HG03439 (cell line): ENCODE data around the gene INHBA.

Source experiments
- ATAC-seq: cut with Tn5 transposase; IDR thresholded peaks from one replicate; pipeline ENCODE4 v1.9.1; 2021; ENCODE audit warnings: mild to moderate bottlenecking, moderate library complexity; ENCODE audit not compliant: unreplicated experiment

Gene INHBA

GRCh38 chr7:41715000-41715399 is 12.1 kb upstream of the INHBA start:
- no peak for ATAC-seq

DNA sequence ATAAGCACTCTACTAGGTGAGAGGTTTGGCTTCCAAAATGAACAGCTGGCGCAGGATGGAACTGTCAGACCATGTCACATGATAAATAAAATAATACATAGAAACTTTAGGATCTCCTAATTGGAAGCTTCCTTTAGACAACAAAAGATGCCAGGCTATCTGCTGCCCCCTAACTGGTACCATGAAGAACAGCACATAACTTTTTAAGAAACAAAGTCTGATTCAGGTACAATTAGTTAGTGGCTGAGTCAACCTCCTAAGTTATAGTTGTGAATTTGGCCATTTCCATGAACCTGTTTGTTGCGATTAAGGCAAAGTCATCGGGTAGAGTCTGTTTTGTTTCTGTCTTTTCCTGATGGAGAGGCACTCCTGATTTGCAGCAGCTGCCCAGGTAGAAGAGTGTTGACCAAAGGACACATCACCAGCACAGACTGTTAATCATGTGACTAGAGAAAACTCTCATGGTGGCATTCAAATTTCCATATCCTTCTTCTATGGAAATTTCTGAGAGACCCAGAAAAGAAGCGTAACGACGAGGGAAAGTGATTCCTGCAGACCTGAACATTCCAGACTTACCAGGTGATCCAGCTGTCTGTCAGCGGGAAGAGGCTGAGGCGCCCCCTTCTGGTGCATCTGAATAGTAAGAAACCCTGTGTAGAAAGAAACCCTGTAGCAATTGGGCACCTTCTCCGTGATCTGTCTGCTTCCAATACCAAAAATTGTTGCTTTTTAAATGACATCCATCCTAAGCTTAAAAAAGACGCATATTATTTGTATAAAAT is 8.6 kb upstream of the INHBA start:
- ATAC-seq, result no peak

- no peak for ATAC-seq
Measured at GRCh38 chr7:41710838-41711237, 7.9 kb upstream of the INHBA start.

GRCh38 chr7:41709621-41710020 is 6.7 kb upstream of the INHBA start:
- ATAC-seq, result no peak

DNA sequence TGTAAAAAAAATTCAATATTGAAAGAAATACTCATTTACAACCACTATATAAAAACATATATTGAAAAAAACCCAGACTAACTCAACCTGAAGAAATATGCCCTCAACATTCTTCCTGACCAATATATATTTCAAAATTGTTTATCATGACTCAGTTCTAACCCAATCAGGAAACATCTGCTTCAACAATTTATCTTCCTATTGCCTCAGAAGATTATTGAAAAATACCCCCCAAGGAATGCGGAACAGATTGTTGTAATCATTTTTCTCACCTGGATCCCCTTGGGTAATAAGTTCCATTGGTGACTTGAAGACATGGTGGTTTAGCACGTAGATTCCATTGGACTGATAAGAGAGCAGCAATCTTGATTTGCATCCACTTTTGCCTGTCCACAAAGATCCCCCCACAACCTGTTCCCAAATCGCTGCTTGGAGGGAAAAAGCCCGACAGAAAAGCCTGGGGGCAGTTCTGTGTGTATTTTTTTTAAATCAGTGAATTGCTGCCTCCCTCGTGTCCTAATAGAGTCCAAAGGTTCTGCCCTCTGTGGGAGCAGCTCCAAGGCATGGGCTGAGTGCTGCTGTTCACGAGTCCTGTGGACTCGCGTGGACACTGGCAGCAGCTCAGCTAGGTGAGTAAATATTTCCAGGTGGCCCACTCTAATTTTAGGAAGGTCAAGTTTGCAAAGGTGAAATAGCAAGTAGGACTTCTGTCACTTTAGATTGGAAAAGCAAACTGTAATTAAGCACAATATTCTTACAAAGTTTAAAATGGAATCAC is 5.9 kb upstream of the INHBA start:
- no peak for ATAC-seq

DNA sequence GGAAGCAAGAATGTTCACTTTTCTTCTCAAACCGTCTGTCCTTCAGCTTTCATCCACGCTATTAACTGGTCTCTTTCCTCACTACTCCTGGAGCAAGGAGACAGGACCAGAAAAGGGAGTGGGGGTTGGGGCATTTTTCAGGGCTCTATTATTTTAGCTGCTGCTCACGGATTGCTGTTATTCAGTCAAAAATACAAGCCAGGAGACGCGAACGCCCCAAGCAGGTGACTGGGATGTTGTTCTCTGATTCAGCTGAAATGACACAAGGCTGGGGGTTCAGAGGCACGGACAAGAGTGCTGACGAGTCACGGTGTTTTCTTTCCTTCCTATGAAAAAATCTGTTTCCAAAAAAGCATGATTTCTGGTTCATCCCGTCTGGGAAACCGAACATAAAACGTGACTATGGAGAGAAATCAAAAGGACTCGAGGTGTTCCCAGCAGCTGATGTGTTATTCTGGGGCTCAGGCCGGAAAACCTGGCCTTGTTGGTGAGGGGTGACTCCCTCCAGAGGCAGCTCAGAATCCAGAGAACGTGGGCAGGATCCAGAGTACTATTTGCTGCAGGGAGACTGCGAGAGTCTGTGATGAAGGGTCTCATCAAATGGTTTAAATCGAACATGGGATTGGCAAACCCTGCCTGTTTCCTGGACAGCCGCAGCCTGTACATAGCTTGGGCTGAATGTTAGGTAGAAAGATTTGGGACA is 3.5 kb upstream of the INHBA start:
- no peak for ATAC-seq

DNA sequence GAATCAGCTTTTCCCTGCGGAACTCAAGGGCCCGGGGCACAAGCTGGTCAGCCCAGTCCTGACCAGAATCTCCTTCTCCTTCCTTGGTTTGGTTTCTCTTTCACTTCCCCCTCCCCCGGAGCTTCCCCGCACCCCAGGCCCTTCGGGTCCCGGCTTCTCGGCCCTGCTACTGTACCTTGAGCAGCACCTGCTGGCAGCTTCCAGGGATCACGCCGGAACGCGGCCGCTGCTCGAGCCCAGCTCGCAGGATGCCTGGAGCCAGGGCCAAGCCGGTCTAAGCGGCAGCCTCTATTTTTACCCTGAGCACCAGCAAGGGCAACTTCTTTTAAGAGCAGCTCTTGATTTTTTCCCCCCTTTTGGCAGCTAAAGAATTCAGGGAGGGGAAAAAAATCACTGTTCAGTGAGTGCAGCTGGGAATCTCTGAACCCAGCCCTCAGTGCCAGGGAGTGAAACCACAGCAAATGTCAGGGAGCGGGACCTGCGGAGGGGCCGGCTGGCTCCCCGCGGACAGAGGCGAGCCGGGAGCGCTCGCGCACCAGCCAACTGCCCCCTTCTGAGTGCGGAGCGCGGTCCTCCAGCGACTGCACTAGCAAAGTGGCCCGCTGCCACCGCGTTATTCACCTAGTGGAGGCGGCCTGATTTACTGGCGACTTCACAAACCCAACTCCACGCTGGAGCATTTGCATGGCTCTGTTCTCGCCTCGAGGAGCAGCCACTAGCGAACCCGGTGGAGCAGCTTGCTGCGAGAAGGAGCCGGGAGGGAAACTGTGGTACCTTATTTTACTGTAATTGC is 2.4 kb upstream of the INHBA start:
- peak; percentile 96 for ATAC-seq

DNA sequence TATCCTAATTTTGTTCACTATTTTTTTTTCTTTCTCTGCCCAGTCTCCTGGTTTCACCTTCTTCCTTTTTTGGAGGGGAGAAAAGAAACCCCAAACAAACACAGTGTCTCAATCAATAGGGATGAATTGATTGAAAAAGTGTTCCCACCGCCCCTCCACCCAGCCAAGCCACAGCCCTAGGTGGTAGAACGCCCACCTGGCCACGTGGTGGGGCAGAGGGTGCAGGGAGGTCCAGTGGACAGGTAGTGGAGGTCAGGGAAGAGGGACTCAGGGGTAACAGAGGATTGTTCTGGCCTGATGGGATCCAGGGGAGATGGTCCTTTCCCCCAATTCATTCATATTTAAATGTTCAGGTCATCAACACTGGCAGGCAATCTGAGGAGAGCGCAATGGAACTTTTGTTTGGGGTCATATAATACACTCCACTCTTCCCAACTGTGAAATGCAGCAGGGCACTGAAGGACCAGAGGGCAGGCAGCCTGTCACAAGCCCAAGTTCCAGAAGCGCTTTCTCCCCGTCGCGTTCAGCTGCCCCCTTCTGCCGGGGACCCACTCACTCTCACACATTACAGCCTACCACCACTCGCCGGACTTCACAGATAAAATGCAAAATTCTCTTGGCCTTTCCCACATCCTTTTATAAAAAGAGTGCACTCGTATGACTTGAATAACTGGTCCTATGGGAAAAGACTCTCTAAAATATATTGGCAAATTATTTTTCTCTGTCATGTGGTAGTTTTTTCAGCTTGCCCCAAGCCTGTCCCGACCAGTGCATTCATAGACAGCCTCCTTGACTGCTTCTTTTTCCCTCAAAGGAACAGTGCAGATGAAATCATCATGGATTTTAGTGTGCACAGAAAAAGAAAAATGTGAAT is 1.6 kb downstream of the INHBA start:
- ATAC-seq, result no peak

GRCh38 chr7:41700044-41700471 is 2.8 kb downstream of the INHBA start:
- ATAC-seq, result no peak

- no peak for ATAC-seq
Measured at GRCh38 chr7:41699516-41699915, 3.4 kb downstream of the INHBA start.

- no peak for ATAC-seq
Measured at GRCh38 chr7:41698726-41699125, 4.2 kb downstream of the INHBA start.

GRCh38 chr7:41698114-41698513 is 4.8 kb downstream of the INHBA start:
- no peak for ATAC-seq

- no peak for ATAC-seq
Measured at GRCh38 chr7:41696323-41696916, 6.5 kb downstream of the INHBA start.

- ATAC-seq, result no peak
Measured at GRCh38 chr7:41695661-41696322, 7.1 kb downstream of the INHBA start.

GRCh38 chr7:41694495-41694894 is 8.4 kb downstream of the INHBA start:
- ATAC-seq, result no peak

DNA sequence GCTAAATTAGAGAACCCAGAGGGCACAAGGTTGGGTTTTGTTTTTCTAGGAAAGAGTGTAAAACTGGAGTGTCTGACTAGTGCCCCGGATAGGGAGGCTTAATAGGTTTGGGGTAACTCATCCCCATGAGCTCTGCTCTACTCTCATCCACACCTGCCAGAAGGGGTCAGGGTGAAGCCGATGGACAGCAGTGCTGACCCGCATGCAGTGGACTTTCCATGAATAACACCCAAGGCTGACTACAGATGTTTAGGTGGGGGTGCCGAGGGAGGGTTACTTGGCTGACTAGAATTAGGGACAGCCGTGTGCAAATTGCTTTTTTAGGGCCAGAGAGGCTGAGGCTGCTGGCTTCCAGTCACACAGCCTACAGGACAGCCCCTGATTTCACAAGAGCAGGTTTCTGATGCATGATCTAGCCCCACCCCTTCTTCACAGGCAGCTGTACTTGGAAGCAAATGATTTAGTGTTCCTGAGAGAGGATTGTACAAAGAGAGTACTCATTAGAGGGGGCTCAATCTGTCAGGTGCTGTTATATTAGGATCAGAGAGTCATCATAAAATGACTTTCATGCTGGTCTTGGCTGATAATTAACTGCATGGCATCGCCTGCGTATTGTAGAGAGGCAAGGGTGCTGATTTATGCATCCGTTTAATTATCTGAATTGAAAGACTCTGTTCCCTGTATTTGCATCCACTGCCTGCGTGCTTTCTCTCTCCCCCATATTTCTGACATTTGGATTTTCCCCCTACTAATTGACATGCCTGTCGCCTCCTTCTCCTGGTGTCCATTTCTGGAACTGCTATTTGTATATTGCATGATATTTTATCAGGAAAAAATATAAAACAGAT is 9.5 kb downstream of the INHBA start:
- ATAC-seq, result no peak

DNA sequence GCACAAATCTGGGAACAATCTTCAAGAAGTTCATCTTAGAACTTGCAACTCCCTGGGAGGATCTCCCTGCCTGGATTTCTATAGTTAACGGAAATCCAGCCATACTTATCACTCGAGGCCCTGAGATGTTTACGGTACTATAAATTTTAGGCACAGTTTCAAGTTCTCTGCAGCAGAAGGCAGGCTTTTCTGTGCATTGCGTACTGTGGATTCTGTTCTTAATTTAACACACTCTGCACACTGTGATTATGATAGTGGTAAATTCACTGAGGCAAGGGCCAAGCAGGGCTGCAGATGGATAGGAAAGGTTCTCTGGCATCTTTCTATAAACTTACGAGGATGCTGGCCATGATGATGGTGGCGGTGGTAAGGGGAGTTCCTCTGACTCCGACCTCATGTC is 10.6 kb downstream of the INHBA start:
- ATAC-seq, result no peak
